GM06990 (cell line): ENCODE results near the gene RNASEH2A.

Experiments used
- DNase-seq: peaks from one replicate; pipeline ENCODE4 v3.0.0-alpha.2; 2011; ENCODE audit not compliant: insufficient read length; ENCODE audit errors: extremely low read depth
- H3K27me3 ChIP-seq: replicated peaks from 2 replicates; pipeline ENCODE4 v1.6.0; 2011; ENCODE audit warnings: low read length; ENCODE audit not compliant: control insufficient read depth, insufficient read depth
- H3K36me3 ChIP-seq: 2 replicates; pipeline ENCODE4 v1.5.1; 2011; ENCODE audit warnings: low read length; ENCODE audit not compliant: control insufficient read depth, insufficient read depth
- H3K4me3 ChIP-seq: replicated peaks from 2 replicates; pipeline ENCODE4 v1.5.1; 2011; ENCODE audit warnings: low read depth, mild to moderate bottlenecking, control low read depth, low read length
- CTCF ChIP-seq: IDR thresholded peaks from 2 replicates; pipeline ENCODE4 v1.5.1; 2011; ENCODE audit warnings: low read length, control low read depth, mild to moderate bottlenecking, inconsistent platforms; ENCODE audit not compliant: insufficient read depth, poor library complexity, severe bottlenecking

Gene RNASEH2A

GRCh38 chr19:12779162-12779993 is 27.0 kb upstream of the RNASEH2A start:
- peak; percentile 56 for DNase-seq
- TF ChIP-seq CTCF, result peak; percentile 31
- peak overlapping the region; percentile 75 for H3K4me3 ChIP-seq
- no peaks in the 10 kb centered on the region for H3K27me3 ChIP-seq
- no peaks in the 10 kb centered on the region for H3K36me3 ChIP-seq

- TF ChIP-seq CTCF, result no peak
- no peak for DNase-seq
- no peaks in the 10 kb centered on the region for H3K36me3 ChIP-seq
Measured at GRCh38 chr19:12782174-12782423, 24.3 kb upstream of the RNASEH2A start.

GRCh38 chr19:12782424-12783290 is 23.7 kb upstream of the RNASEH2A start:
- Histone ChIP-seq H3K4me3 (peak overlapping the region; percentile 57), H3K36me3 (no peaks in the 10 kb centered on the region), H3K27me3 (no peaks in the 10 kb centered on the region)
- DNase-seq, result peak; percentile 93
- peak; percentile 14 for TF ChIP-seq CTCF

More at GRCh38 chr19:12782174-12782423, 24.3 kb upstream of the RNASEH2A start:
- peak overlapping the region; percentile 57 for H3K4me3 ChIP-seq
- no peaks in the 10 kb centered on the region for H3K27me3 ChIP-seq

GRCh38 chr19:12783291-12783848 is 23.0 kb upstream of the RNASEH2A start:
- no peak for DNase-seq
- H3K36me3 ChIP-seq, result no peaks in the 10 kb centered on the region
- peak overlapping the region; percentile 57 for H3K4me3 ChIP-seq
- no peaks in the 10 kb centered on the region for H3K27me3 ChIP-seq
- no peak for TF ChIP-seq CTCF

GRCh38 chr19:12783849-12784393 is 22.5 kb upstream of the RNASEH2A start:
- no peak for DNase-seq
- no peak overlapping the region; the same call in 1 of the 2 replicates for H3K4me3 ChIP-seq
- no peak for TF ChIP-seq CTCF
- H3K36me3 ChIP-seq, result no peaks in the 10 kb centered on the region
- H3K27me3 ChIP-seq, result no peaks in the 10 kb centered on the region
